GM13976 (cell line): ENCODE results near the gene USP12.

Experiments
- DNase-seq: peaks from one replicate; pipeline ENCODE4 v3.0.0; 2012; ENCODE audit warnings: low spot score
- in situ Hi-C: fragments of 300-500 bp; cut with MboI; formaldehyde crosslinking; loops from one replicate; pipeline ENCODE4 v1.12.0; 2022; ENCODE audit warnings: low sequenced_read_pairs, mixed read lengths, inconsistent platforms; ENCODE audit not compliant: unreplicated experiment
- TF ChIP-seq, protein P1 (sequence below): IDR thresholded peaks from 2 replicates; pipeline ENCODE4 v1.5.1; 2012; ENCODE audit warnings: borderline replicate concordance, mild to moderate bottlenecking; ENCODE audit not compliant: insufficient read depth; ENCODE audit errors: extremely low read depth, missing control alignments, control extremely low read depth

USP12 gene

DNA sequence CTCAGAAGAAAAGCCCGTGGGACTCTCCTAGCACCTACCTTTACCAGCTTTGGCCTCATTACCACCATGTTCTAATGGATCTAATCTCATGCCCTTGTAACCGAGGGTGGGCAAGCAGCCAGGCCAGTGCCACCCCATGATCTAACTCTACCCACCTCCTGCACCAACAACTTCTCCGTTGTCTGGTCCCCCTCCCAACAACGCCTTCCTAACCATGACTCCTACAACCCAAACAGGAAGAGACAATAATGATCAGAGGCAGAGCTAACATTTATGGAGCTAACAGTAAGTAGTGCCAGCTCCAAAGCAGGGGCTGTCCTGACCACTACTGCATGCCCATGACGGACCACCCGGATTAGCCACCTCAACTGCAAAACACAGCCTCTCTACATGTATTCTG, 3.5 kb downstream of the USP12 start:
- TF ChIP-seq, protein P1, sequence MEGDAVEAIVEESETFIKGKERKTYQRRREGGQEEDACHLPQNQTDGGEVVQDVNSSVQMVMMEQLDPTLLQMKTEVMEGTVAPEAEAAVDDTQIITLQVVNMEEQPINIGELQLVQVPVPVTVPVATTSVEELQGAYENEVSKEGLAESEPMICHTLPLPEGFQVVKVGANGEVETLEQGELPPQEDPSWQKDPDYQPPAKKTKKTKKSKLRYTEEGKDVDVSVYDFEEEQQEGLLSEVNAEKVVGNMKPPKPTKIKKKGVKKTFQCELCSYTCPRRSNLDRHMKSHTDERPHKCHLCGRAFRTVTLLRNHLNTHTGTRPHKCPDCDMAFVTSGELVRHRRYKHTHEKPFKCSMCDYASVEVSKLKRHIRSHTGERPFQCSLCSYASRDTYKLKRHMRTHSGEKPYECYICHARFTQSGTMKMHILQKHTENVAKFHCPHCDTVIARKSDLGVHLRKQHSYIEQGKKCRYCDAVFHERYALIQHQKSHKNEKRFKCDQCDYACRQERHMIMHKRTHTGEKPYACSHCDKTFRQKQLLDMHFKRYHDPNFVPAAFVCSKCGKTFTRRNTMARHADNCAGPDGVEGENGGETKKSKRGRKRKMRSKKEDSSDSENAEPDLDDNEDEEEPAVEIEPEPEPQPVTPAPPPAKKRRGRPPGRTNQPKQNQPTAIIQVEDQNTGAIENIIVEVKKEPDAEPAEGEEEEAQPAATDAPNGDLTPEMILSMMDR, result no peak
- in situ Hi-C loops, result no loop called here
- no peak for DNase-seq

DNA sequence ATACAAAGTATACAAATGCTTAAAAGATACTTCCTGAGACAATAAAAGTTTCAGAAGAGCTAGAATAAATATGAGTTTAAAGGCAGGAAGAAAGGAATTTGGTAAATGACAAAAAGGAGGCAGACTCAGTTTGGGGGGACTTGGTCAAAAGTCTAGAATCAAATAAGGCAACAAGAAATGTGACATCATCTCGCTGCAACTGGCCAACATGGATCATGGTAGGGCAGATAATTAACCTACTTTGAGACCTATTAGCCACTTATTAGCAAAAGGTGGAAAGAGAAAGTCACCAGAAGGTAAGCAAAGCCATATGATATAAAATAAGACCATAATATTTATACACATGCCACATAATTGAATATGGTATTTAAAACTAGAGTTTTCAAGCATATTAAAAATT, 5.3 kb downstream of the USP12 start:
- TF ChIP-seq, protein P1, result no peak
- in situ Hi-C loops, result no loop called here
- no peak for DNase-seq

DNA sequence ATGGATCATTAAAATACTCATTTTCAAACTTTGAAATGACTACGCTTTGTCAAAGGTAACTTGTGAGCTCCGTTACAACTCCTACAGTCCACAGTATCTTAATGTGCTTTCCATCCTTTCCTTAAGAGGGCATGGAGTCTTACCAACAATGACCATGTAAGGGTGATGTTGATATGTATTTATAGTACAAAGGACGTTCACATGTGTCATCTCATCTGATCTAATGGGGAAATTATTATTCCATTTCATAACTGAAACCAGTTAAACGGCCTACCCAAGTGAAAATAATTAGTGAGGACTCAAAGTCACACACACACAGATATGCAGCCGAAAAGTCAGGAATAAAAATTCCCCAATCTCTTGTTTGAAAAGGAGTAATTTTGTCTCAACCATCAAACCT, 9.6 kb downstream of the USP12 start:
- in situ Hi-C loops, result no loop called here
- TF ChIP-seq, protein P1, result no peak
- no peak for DNase-seq

- DNase-seq, result no peak
- TF ChIP-seq, protein P1, result no peak
- in situ Hi-C loops, result no loop called here
These were observed 10.2 kb downstream of the USP12 start for GRCh38 chr13:27161423-27161822.

GRCh38 chr13:27160657-27161295, 10.8 kb downstream of the USP12 start:
- in situ Hi-C loops, result no loop called here
- TF ChIP-seq, protein P1, result no peak
- DNase-seq, result no peak

- DNase-seq, result no peak
- TF ChIP-seq, protein P1, result no peak
- in situ Hi-C loops, result no loop called here
These were observed 11.6 kb downstream of the USP12 start for GRCh38 chr13:27159806-27160563.

GRCh38 chr13:27158335-27158734, 13.3 kb downstream of the USP12 start:
- DNase-seq, result no peak
- in situ Hi-C loops, result no loop called here
- TF ChIP-seq, protein P1, result no peak
